Effector memory CD4-positive, alpha-beta T cell (primary cell): Measurements from ENCODE around the gene DHRS4L2.
A peak's percentile ranks its signal among the peaks of the same experiment; 100 is the strongest.
"Not testable (repeated sequence)": the region's sequence is repeated elsewhere in the genome, so short reads cannot be mapped to it uniquely, and the experiment has no call there.

Source experiments
- DNase-seq, 3 donors: peaks; one replicate each; pipeline ENCODE4 v3.0.0-alpha.2; 2020
- H3K27ac ChIP-seq: 2 replicates; pipeline ENCODE4 v1.7.0; 2013; ENCODE audit warnings: mild to moderate bottlenecking, low read length, moderate library complexity; ENCODE audit not compliant: insufficient read depth, poor library complexity, severe bottlenecking
- H3K27me3 ChIP-seq: replicated peaks from 2 replicates; pipeline ENCODE4 v1.7.0; 2013; ENCODE audit warnings: mild to moderate bottlenecking, low read length; ENCODE audit not compliant: insufficient read depth, control insufficient read depth, poor library complexity, severe bottlenecking
- H3K36me3 ChIP-seq: 2 replicates; pipeline ENCODE4 v1.7.0; 2013; ENCODE audit warnings: mild to moderate bottlenecking, low read length, moderate library complexity; ENCODE audit not compliant: control insufficient read depth, insufficient read depth
- H3K4me1 ChIP-seq: 2 replicates; pipeline ENCODE4 v1.7.0; 2013; ENCODE audit warnings: low read length, mild to moderate bottlenecking; ENCODE audit not compliant: control insufficient read depth, insufficient read depth, poor library complexity, severe bottlenecking
- H3K4me3 ChIP-seq: 2 replicates; pipeline ENCODE4 v1.7.0; 2013; ENCODE audit warnings: low read length, low read depth, mild to moderate bottlenecking; ENCODE audit not compliant: insufficient read depth, poor library complexity, severe bottlenecking
- H3K9me3 ChIP-seq: 2 replicates; pipeline ENCODE4 v1.7.0; 2013; ENCODE audit warnings: mild to moderate bottlenecking, low read length, moderate library complexity; ENCODE audit not compliant: control insufficient read depth

Gene DHRS4L2

GRCh38 chr14:24036963-24037657 lies 48.4 kb downstream of the DHRS4L2 start:
- not testable (repeated sequence) for H3K27me3 ChIP-seq, H3K36me3 ChIP-seq, H3K9me3 ChIP-seq, DNase-seq, H3K4me1 ChIP-seq, H3K27ac ChIP-seq
- peak overlapping the region; percentile 57 for H3K4me3 ChIP-seq

GRCh38 chr14:24037658-24038037 lies 48.9 kb downstream of the DHRS4L2 start:
- Histone ChIP-seq H3K4me3 (no peak overlapping the region), H3K4me1 (no peaks in the 10 kb centered on the region), H3K9me3 (no peaks in the 10 kb centered on the region), H3K27me3 (no peaks in the 10 kb centered on the region), H3K36me3 (no peaks in the 10 kb centered on the region), H3K27ac (no peak overlapping the region)
- DNase-seq, result no peak

GRCh38 chr14:24038686-24039085 lies 50.0 kb downstream of the DHRS4L2 start:
- H3K4me3 ChIP-seq, result no peak overlapping the region
- DNase-seq, result no peak
- no peaks in the 10 kb centered on the region for H3K4me1 ChIP-seq
- H3K9me3 ChIP-seq, result no peaks in the 10 kb centered on the region
- no peak overlapping the region for H3K27ac ChIP-seq
- no peaks in the 10 kb centered on the region for H3K36me3 ChIP-seq
- no peaks in the 10 kb centered on the region for H3K27me3 ChIP-seq

GRCh38 chr14:24040692-24041091 lies 52.0 kb downstream of the DHRS4L2 start:
- DNase-seq, result no peak
- H3K9me3 ChIP-seq, result no peaks in the 10 kb centered on the region
- no peak overlapping the region for H3K27ac ChIP-seq
- H3K4me1 ChIP-seq, result no peaks in the 10 kb centered on the region
- H3K36me3 ChIP-seq, result no peaks in the 10 kb centered on the region
- H3K27me3 ChIP-seq, result no peaks in the 10 kb centered on the region
- H3K4me3 ChIP-seq, result no peak overlapping the region

GRCh38 chr14:24042746-24043145 lies 54.0 kb downstream of the DHRS4L2 start:
- H3K4me3 ChIP-seq, result no peak overlapping the region
- no peaks in the 10 kb centered on the region for H3K9me3 ChIP-seq
- no peaks in the 10 kb centered on the region for H3K36me3 ChIP-seq
- H3K27ac ChIP-seq, result no peak overlapping the region
- H3K4me1 ChIP-seq, result no peaks in the 10 kb centered on the region
- DNase-seq, result no peak
- no peaks in the 10 kb centered on the region for H3K27me3 ChIP-seq

- not testable (repeated sequence) for H3K9me3 ChIP-seq, DNase-seq, H3K27me3 ChIP-seq, H3K4me3 ChIP-seq, H3K36me3 ChIP-seq, H3K27ac ChIP-seq
- peaks cover 10% of the 10 kb centered on the region for H3K4me1 ChIP-seq
Measured at GRCh38 chr14:24049002-24049401, 60.3 kb downstream of the DHRS4L2 start.

- DNase-seq, H3K27ac ChIP-seq, H3K27me3 ChIP-seq, H3K9me3 ChIP-seq, H3K36me3 ChIP-seq, H3K4me3 ChIP-seq: not testable (repeated sequence)
- peaks cover 10% of the 10 kb centered on the region for H3K4me1 ChIP-seq
Measured at GRCh38 chr14:24050753-24051152, 62.0 kb downstream of the DHRS4L2 start.

GRCh38 chr14:24051176-24051788 lies 62.6 kb downstream of the DHRS4L2 start:
- DNase-seq, result no peak
- H3K4me1 ChIP-seq, result peaks cover 10% of the 10 kb centered on the region
- H3K27me3 ChIP-seq, result no peaks in the 10 kb centered on the region
- H3K27ac ChIP-seq, result no peak overlapping the region
- no peaks in the 10 kb centered on the region for H3K9me3 ChIP-seq
- H3K4me3 ChIP-seq, result peak overlapping the region; percentile 70
- no peaks in the 10 kb centered on the region for H3K36me3 ChIP-seq

- Histone ChIP-seq H3K36me3 (no peaks in the 10 kb centered on the region), H3K9me3 (no peaks in the 10 kb centered on the region), H3K27me3 (no peaks in the 10 kb centered on the region), H3K4me1 (peaks cover 10% of the 10 kb centered on the region), H3K27ac (no peak within 1 kb of the TSS), H3K4me3 (peak within 1 kb of the TSS; percentile 70)
- DNase-seq, result peak; percentile 18 to 51 (median 30)
Measured at GRCh38 chr14:24051789-24052655, 63.3 kb downstream of the DHRS4L2 start, which contains the start of gene CARMIL3. Gene CARMIL3, plus strand, starts transcription at chr14:24052009. Its CDS starts 145 bp downstream, at chr14:24052154.
